Left ventricle myocardium superior (tissue), 1 donor: ENCODE results near the gene AOX1. TPM values are rescaled to one million over a fixed set of nuclear protein-coding genes. Genes with fewer than 3 reads are reported as not detected.

Experiments
- ATAC-seq: fragments of 200-7000 bp; cut with Tn5 transposase; one replicate; pipeline ENCODE4 v1.9.1; 2020; ENCODE audit warnings: mild to moderate bottlenecking, moderate library complexity
- DNase-seq: peaks from one replicate; pipeline ENCODE4 v3.0.0-alpha.2; 2020
- intact Hi-C: fragments of 100-400 bp; cut with micrococcal nuclease; formaldehyde crosslinking; loops from one replicate; pipeline ENCODE4 v1.11.0; 2022
- total RNA-seq: library from RNA; stranded (reverse); fragmentation: NEBNext Ultra II Directional; extraction: Animal tissue kit (Norgen Biotek cat#: 25700); gene quantifications from one replicate; pipeline ENCODE4 v1.2.1, GENCODE V29; 2021
- donor health status: DM: no; HTN: yes; CAD: no; lungs with severe emphysema.

Gene AOX1
- total RNA-seq, 1 donor from 2014 or later = 8.7 TPM

GRCh38 chr2:200716386-200716785 is 130.6 kb downstream of the AOX1 start:
- intact Hi-C loops = no loop called here

More at GRCh38 chr2:200716386-200716785, 130.6 kb downstream of the AOX1 start:
- ATAC-seq = no peak
- no peak for DNase-seq

Other genes starting within 250 kb of the AOX1 start
- 9.1 TPM for gene KCTD18, start 75.9 kb upstream of the AOX1 start, total RNA-seq
- gene SGO2, start 59.8 kb upstream of the AOX1 start, total RNA-seq = 0.87 TPM
- 71.2 TPM for gene BZW1, start 225.9 kb downstream of the AOX1 start, total RNA-seq